PC-3 (cell line): ENCODE measurements around the gene JMJD7. TPM values are rescaled to one million over a fixed set of nuclear protein-coding genes. Genes with fewer than 3 reads are reported as not detected.

ENCODE experiments used
- ATAC-seq: fragments of 200-7000 bp; cut with Tn5 transposase; 2 replicates; pipeline ENCODE4 v1.9.1; 2020; ENCODE audit warnings: mild to moderate bottlenecking, moderate library complexity
- BruUV-seq: library from RNA; stranded (reverse); fragments of 400-500 nt; replicated peaks from 2 replicates; lab custom pipeline; 2021; lab: Mats Ljungman, UMichigan
- CTCF ChIA-PET: fragments of 300-600 bp; sonication (Branson Sonifier 250); formaldehyde crosslinking; loops from one replicate; lab custom pipeline; 2022; ENCODE audit warnings: antibody characterized with exemption; lab: Charles Lee
- POLR2A ChIA-PET: fragments of 300-600 bp; sonication (Branson Sonifier 250); formaldehyde crosslinking; loops from one replicate; lab custom pipeline; 2022; ENCODE audit warnings: antibody characterized with exemption; ENCODE audit not compliant: unreplicated experiment; lab: Charles Lee
- DNase-seq: peaks from one replicate; pipeline ENCODE4 v3.0.0-alpha.2; 2015
- H2AFZ ChIP-seq: fragments of 300-600 bp; sonication (generic); 2 replicates; pipeline ENCODE4 v1.6.0; 2016; ENCODE audit warnings: antibody characterized with exemption, low read length
- H3F3A ChIP-seq: fragments of 300-600 bp; sonication (generic); one replicate; pipeline ENCODE4 v1.6.0; 2017; ENCODE audit warnings: antibody characterized with exemption, low read length, control low read depth, mild to moderate bottlenecking; ENCODE audit not compliant: unreplicated experiment
- H3K27ac ChIP-seq: fragments of 300-600 bp; sonication (generic); 2 replicates; pipeline ENCODE4 v1.5.1; 2016; ENCODE audit warnings: mild to moderate bottlenecking, low read length
- H3K27me3 ChIP-seq: fragments of 300-600 bp; sonication (generic); 2 replicates; pipeline ENCODE4 v1.6.1; 2016; ENCODE audit warnings: low read length, mixed read lengths
- H3K36me3 ChIP-seq: fragments of 300-600 bp; sonication (generic); 2 replicates; pipeline ENCODE4 v1.6.1; 2016; ENCODE audit warnings: low read depth, mixed run types, low read length, mixed read lengths
- H3K4me1 ChIP-seq: fragments of 300-600 bp; sonication (generic); 2 replicates; pipeline ENCODE4 v1.5.1; 2016; ENCODE audit warnings: low read length; ENCODE audit not compliant: insufficient read depth
- H3K4me2 ChIP-seq: fragments of 300-600 bp; sonication (generic); 2 replicates; pipeline ENCODE4 v1.6.0; 2016; ENCODE audit warnings: low read length
- H3K4me3 ChIP-seq: fragments of 300-600 bp; sonication (generic); 2 replicates; pipeline ENCODE4 v1.5.1; 2016; ENCODE audit warnings: mild to moderate bottlenecking, low read length, mixed read lengths
- H3K79me2 ChIP-seq: fragments of 300-600 bp; sonication (generic); 2 replicates; pipeline ENCODE4 v1.6.1; 2017; ENCODE audit warnings: low read length, mixed read lengths
- H3K9ac ChIP-seq: fragments of 300-600 bp; sonication (generic); 2 replicates; pipeline ENCODE4 v1.6.0; 2016; ENCODE audit warnings: mild to moderate bottlenecking, low read length
- H3K9me2 ChIP-seq: fragments of 300-600 bp; sonication (generic); replicated peaks from 2 replicates; pipeline ENCODE4 v1.6.1; 2016; ENCODE audit warnings: mixed run types, low read length, mixed read lengths
- H3K9me3 ChIP-seq: fragments of 300-600 bp; sonication (generic); 2 replicates; pipeline ENCODE4 v1.6.1; 2016; ENCODE audit warnings: low read length, mixed read lengths
- H4K20me1 ChIP-seq: fragments of 300-600 bp; sonication (generic); 2 replicates; pipeline ENCODE4 v1.6.1; 2016; ENCODE audit warnings: low read length, mixed read lengths
- CTCF ChIP-seq: fragments of 300-600 bp; sonication (generic); conservative IDR thresholded peaks from 2 replicates; pipeline ENCODE4 v1.5.1; 2017; ENCODE audit warnings: antibody characterized with exemption, low read depth, mild to moderate bottlenecking, low read length
- EZH2 ChIP-seq: fragments of 300-600 bp; sonication (generic); IDR thresholded peaks from one replicate; pipeline ENCODE4 v1.6.1; 2017; ENCODE audit warnings: antibody characterized with exemption, mild to moderate bottlenecking, low read length; ENCODE audit not compliant: unreplicated experiment
- EZH2phosphoT487 ChIP-seq: fragments of 300-600 bp; sonication (generic); IDR thresholded peaks from 2 replicates; pipeline ENCODE4 v1.6.1; 2018; ENCODE audit warnings: mild to moderate bottlenecking, antibody characterized with exemption, low read length, borderline replicate concordance
- intact Hi-C: fragments of 100-400 bp; cut with micrococcal nuclease; formaldehyde crosslinking; loops from 2 replicates; pipeline ENCODE4 v1.9.0; 2023
- total RNA-seq: library from RNA; depleted of rRNA; stranded (reverse); fragments of >200 nt; gene quantifications from 2 replicates; pipeline ENCODE4 v1.2.3, GENCODE V29; 2014

Gene JMJD7
- total RNA-seq, 1 experiment from 2014 or later = 13.7 TPM

GRCh38 chr15:41881086-41881485 lies 53.2 kb downstream of the JMJD7 start:
- H3K79me2 ChIP-seq = no peaks in the 10 kb centered on the region
- H3K27me3 ChIP-seq = no peaks in the 10 kb centered on the region
- ChIA-PET POLR2A (no interaction called here), CTCF (no interaction called here)
- intact Hi-C loops = no loop called here
- no TSS peak for BruUV-seq
- H3K9me3 ChIP-seq = no peaks in the 10 kb centered on the region
- H3K4me3 ChIP-seq = no peak overlapping the region
- no peaks in the 10 kb centered on the region for H3K4me1 ChIP-seq
- no peak overlapping the region for H2AFZ ChIP-seq
- no peak overlapping the region for H3K27ac ChIP-seq
- H3K4me2 ChIP-seq = no peak overlapping the region
- no peaks in the 10 kb centered on the region for H3F3A ChIP-seq
- H4K20me1 ChIP-seq = no peaks in the 10 kb centered on the region
- no peaks in the 10 kb centered on the region for H3K9me2 ChIP-seq
- no peak for ATAC-seq
- no peak overlapping the region for H3K9ac ChIP-seq
- no peak for DNase-seq
- TF ChIP-seq EZH2 (no peak), EZH2phosphoT487 (no peak), CTCF (no peak)
- H3K36me3 ChIP-seq = no peaks in the 10 kb centered on the region

GRCh38 chr15:41881550-41881919 lies 53.6 kb downstream of the JMJD7 start:
- H3K27ac ChIP-seq = no peak overlapping the region
- H3K79me2 ChIP-seq = no peaks in the 10 kb centered on the region
- H3K4me3 ChIP-seq = no peak overlapping the region
- intact Hi-C loops = no loop called here
- H3K9ac ChIP-seq = no peak overlapping the region
- no peaks in the 10 kb centered on the region for H3K36me3 ChIP-seq
- no TSS peak for BruUV-seq
- no peak overlapping the region for H2AFZ ChIP-seq
- TF ChIP-seq CTCF = no peak
- TF ChIP-seq EZH2phosphoT487 = no peak
- no peak for TF ChIP-seq EZH2
- H3F3A ChIP-seq = no peaks in the 10 kb centered on the region
- H3K9me2 ChIP-seq = no peaks in the 10 kb centered on the region
- DNase-seq = no peak
- no peak for ATAC-seq
- no peaks in the 10 kb centered on the region for H3K9me3 ChIP-seq
- no peaks in the 10 kb centered on the region for H3K27me3 ChIP-seq
- H4K20me1 ChIP-seq = no peaks in the 10 kb centered on the region
- no peaks in the 10 kb centered on the region for H3K4me1 ChIP-seq
- POLR2A ChIA-PET = no interaction called here
- H3K4me2 ChIP-seq = no peak overlapping the region
- CTCF ChIA-PET = no interaction called here

GRCh38 chr15:41881920-41882688 lies 54.2 kb downstream of the JMJD7 start:
- Histone ChIP-seq H4K20me1 (no peaks in the 10 kb centered on the region), H3K9me2 (no peaks in the 10 kb centered on the region), H3K4me2 (no peak overlapping the region), H3K4me3 (no peak overlapping the region), H3K27ac (no peak overlapping the region), H2AFZ (no peak overlapping the region), H3K9ac (no peak overlapping the region), H3F3A (no peaks in the 10 kb centered on the region), H3K4me1 (no peaks in the 10 kb centered on the region), H3K9me3 (no peaks in the 10 kb centered on the region), H3K36me3 (no peaks in the 10 kb centered on the region), H3K79me2 (no peaks in the 10 kb centered on the region), H3K27me3 (no peaks in the 10 kb centered on the region)
- intact Hi-C loops = no loop called here
- ChIA-PET POLR2A (no interaction called here), CTCF (no interaction called here)
- DNase-seq = no peak
- no peak for ATAC-seq
- TF ChIP-seq EZH2phosphoT487 (no peak), CTCF (no peak), EZH2 (no peak)
- BruUV-seq = no TSS peak
